ENCODE results near the gene HPS4.

- TF ChIP-seq CTCF (conservative IDR thresholded peaks at IDR 0.05; ENCODE audit: low read length) (no peak), EZH2phosphoT487 (IDR thresholded peaks at IDR 0.05; ENCODE audit: borderline replicate concordance) (no peak)
These were observed 17.4 kb downstream of the HPS4 start for GRCh38 chr22:26466196-26466595.
